Activated T-cell treated with anti-CD3 and anti-CD28 coated beads for 1 hour (primary cell): ENCODE data around the gene DLGAP3.
A peak's percentile ranks its signal among the peaks of the same experiment; 100 is the strongest.

Experiments
- DNase-seq: peaks from one replicate; pipeline ENCODE4 v3.0.0-alpha.2; 2020; ENCODE audit warnings: low read depth

Gene DLGAP3

DNA sequence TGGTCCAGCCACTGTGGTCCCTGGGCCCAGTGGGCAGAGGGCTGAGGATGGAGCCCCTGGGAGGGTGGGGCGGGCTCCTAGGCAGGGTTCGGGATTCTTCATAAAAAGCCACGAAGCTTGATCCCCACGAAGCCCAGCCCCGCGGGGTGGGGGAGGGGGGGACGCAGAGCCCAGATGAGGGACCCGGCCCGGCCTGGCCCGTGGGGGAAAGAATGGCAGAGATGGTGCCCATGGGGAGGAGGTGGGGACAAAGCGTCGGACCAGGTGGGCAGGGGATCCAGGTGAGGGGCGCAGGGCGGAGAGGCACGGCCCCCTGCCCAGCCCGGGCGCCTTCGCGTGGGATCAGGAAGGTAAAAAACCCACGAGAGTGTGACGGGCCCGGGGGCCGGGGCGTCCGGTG is 63.9 kb downstream of the DLGAP3 start:
- no peak for DNase-seq

DNA sequence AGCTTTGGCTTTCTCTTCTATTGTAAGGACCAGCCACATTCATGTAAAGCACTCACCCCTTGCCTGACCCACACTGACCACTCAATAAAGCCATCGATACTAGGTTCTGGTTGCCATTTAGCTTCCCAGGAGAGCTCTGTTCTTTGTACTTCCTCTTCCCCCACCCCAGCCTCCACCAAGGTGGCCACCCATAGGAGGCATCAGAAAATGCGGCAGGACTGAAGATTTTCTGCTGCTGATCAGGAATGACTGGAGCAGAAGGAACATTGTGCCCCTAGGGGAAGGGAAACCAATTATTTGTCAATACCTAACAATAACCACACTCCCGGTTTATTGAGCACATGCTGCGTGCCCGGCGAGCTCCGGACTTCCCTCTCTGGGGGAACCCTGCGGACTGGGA is 64.7 kb downstream of the DLGAP3 start:
- no peak for DNase-seq

DNA sequence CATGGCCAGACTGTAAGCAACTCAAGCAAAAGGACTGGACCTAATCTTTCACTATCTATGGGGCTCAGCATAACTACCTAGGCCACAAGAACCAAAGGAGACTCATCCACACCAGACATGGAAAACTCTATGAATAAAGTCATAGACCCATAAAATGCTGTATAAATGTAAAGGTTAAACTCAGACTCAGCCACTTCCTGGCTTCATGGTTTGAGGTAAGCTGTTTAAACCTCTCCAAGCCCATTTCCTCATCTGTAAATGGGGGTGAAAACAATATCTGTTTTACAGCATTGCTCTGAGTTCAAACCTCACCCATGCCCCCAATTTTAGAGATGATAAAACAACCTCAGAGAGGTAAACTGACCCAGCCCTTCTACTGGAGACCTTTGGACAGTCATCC is 65.9 kb downstream of the DLGAP3 start:
- DNase-seq = no peak

DNA sequence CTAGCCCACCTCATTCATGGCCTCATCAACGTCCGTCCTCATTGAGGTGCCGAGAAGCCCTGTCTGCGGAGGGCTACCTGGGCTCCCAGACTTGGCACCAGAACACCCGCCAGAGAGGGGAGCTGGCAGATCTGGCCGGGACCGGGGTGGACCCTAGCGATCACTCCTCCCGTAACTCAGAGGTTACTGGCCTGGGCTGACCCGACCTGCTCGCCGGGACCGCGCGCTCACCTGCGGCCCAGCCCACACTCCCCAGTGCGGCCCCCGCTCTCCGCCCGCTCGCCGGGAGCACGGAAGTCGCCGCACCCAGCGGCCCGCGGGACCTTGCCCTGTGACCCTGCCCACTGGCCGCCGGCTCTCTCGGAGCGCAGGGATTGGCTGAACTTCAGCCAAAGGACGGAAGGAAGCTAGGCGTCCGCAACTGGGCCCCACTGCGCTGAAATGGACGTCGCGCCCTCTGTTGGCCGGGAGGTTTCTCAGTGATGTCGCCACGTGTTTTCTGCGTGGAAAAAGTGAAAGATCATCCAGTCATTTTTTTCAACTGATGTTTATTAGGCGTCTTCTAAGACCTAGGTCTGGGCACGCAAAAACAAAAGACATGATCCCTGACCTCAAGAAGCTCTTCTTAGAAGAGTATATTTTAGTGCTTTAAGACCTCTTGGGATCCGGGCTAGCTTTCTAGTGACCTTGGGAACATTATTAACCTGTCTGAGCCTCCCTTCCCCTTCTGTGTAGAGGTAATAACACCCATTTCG is 69.8 kb downstream of the DLGAP3 start, which contains the start of gene SMIM12:
Gene SMIM12, minus strand, starts transcription at position 304 of the 755 bp plus-strand sequence. CDS start 3,772 bp downstream, outside the sequence.
- DNase-seq = peak; percentile 86

DNA sequence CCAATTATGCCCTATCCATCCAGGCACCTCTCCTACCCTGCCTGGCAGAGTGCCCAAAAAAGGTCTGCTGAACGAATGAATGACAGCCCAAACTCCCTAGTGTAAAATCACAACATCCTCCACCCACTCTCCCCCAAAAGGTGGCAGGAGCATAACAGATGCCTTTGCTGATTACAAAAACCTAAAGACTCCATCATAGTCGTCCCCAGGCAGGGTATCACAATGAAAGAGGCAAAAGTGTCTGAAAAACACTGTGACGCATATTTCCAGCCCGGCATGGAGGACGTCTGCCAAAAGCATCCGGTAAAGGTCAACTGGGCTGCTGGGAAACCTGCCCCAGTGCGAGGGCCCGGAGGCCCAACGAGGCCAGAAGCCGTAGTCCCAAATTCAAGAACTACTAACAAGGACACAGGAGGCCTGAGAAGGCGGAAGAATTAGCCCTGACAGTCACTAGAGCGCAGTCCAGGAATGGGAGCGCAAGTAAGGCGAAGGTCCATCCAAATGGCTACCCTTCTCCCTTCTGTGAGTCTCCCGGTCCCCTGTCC is 70.5 kb downstream of the DLGAP3 start:
- DNase-seq = no peak

DNA sequence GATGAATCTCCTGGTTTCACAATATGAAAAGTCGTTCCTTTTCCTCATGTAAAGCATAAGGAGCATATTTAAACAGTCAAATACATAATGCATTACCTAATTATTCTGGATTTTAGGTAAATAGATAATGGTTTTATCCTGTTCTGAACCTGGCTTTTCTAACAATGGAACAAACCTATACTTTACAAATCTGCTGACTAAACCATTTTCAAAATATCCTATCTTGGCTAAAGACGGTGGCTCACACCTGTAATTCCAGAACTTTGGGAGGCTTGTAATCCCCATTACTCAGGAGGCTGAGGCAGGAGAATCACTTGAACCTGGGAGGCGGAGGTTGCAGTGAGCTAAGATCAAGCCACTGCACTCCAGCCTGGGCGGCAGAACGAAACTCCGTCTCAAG is 72.8 kb downstream of the DLGAP3 start:
- no peak for DNase-seq

DNA sequence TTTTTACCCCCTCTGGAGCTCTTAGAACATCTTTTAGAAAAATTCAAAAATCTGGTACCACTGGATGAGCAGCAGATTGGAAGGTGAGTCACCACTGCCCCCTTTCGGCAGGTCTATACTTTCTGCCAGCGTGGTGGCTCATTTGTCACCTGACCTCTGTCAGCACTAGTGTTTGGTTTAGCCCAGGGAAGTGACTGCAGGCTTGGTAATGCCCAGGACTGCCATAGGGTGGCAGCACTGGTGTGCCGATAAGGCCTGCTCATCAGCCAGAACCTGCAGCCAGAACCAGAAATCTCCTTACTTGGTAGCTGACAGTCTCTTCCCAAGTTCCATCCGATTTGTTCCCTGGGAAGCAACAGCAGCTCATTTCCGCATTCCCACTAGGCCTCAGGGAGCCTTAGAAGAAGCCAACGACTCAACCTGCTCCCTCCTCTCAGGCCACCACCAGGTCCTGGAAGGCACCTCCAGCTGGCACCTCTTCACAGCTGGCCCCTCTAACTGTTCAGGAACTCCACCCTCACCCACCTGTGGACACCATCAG is 76.7 kb downstream of the DLGAP3 start:
- DNase-seq = peak; percentile 81

DNA sequence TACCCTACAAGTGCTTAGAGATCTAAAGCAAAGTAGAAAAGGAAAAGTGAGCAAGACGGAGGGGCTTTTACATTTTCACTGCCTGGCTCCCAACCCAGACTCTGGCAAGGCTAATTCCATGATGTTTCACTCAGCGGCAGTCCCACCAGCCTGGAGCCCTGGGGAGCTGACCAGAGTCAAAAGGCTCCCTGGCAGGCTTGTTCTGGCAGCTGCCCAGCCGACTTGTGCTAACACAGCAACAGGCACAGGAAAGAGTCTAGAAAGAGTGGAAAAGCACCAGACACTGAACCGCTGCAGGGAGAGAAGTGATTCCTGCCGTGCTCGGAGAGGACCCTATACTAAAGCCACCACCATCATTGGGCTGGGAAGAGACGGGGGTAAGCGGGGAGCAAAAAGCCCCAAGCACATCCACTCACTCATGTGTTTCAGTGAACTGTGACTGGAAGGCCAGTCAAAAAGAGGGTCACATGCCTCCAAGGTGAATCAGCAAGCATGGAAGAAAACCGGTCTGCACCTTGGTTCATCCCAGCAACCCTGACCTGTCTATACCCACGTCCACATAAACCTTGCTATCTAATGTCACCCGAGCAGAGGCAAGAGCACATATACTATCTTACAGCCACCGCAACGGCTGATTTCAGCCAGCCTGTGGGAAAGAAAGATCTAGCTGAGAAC is 77.9 kb downstream of the DLGAP3 start:
- DNase-seq = no peak

DNA sequence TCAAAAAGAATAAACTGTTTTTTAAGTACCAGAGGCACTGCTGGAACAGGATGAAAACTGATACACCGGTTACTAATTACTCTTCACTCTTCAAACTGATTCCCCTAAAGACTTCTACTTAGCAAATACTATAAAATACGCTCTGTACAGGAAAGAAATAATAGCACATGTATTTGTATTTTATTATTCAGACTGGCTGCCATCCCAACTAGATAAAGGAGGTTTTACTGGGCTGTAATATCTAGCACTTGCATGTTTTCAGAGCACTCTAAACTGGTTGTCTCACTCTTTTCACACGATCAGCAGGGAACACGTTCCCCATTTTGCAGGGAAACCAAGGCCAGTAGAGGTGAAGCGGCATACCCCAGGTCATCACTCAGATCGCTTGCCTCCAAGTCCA is 79.1 kb downstream of the DLGAP3 start:
- DNase-seq = no peak

DNA sequence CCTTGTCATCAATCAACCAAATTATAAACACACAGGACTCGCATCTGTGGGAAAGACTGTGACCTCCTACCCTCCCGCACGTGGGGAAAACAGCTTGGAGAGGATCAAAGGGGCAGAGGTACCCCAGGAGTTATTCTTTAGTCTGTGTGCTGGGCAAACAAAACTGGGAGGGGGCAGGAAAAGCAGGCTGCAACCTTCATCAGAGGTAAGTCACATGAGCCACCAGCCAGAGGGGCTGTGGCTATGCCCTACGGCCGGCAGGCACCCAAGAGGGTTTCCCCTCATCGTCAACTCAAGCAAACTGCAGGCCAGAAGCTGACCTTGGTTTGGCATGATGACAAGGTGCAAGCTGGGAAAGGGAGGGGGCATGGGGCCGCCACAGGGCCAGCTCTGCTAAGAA is 82.4 kb downstream of the DLGAP3 start:
- no peak for DNase-seq

DNA sequence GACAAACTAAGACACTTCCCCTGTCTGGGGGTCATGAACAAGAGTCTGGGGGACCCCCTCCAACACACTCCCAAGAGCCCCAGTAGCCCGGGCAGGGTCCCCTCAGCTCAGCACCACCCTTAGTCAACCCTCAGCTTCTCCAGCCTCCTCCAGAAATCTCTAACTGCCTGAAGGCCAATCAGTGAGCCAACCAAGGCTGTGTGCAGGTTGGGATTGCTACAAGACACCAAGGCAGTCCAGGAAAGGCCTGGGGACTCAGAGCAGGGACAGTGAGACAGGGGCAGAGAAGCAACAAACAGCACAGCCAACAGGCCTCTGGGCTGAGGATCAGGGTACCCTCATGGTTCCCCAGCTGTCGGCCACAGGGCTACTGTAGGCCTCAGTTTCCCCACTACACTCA is 83.2 kb downstream of the DLGAP3 start:
- DNase-seq = no peak

DNA sequence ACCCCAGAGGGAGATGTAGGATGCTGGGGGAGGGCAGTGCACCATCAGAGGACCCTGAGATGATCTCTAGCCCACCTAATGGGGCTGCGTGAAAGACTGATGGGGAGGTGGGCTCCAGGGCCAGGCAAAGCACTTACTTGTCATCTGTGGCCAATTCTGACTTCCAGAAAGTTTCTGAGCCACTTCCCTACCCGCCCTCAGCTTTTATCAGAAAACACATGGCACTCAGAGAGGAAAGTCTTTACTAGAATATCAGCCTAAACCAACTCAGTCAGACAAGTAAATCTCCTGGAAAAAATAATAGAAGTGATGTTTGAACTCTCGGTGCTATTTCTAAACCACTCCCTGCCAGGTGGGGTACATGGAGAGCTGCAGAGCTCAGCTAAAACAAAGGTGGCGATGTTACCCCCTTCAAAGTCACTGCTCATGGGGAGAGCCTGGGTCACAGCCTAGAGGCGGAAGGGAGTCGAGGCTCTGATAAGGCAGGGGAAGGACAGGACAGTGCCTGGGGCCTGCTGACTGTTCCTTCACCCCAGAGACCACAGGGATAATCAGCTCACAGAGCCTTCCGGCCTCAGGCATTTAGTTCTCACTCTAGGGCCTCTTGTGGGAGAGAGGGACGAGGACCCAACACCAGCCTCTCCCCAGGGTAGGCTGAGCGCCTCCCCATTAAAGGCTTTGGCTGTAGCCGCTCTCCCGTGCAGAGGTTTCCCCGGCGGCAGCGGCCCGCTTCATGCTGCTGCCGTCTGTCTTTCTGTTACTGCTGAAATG is 84.1 kb downstream of the DLGAP3 start:
- no peak for DNase-seq

DNA sequence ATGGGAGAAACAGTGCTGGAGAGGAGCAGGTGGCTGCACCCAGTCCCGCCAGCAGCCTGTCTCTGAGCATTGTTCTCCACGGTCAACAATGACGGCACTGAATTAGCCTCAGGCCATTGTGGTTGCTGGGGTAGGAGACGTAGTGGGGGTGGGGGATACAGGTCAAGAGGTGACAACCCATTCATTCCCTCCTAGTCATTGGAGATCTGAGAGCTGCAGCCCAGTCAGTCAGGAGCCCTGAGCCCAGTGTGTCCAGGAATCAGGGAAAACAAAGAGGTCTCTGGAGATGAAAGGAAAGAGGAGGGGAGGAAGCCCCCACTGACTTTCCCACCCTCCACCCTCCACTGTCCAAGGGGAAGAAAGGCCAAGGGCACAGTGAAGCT is 85.2 kb downstream of the DLGAP3 start:
- no peak for DNase-seq

DNA sequence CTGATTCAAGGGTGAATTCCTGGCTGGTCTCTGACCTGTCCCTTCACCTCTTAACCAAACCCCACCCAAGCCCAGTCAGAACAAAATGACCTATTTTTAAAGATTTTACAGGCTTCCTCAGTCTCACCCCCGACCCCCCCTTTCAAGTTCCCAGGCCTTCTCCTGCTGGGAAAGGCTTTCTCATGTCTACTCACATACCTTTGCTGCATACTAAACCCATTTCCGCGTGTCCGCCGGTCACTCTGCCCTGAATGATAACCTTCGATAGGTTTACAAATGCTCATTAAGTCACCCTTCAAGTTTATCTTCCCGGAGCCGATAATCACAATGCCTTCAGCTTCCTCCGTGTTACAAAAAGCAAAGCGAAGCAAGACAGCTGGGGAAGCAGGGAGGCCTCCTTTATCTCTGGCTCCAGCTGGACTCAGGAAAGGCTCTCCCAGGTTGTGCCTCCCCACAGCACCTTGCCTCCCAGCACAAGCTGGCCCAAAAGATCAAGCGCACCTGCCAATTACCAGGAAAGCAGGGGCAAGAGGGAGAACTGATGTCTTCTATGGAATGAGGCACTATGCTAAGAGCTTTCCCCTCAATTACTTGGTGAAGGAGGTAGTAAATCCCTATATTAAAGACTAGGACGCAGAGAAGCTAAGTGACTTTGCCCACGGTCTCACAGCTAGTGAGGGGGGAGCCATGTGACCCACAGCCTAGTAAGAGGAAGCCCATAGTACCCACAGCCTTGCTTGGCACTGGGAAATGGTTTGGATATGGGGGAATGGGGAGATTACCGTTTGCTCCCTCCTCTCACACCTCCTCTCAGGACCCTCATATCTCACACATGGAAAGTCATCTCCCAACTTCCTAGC is 85.8 kb downstream of the DLGAP3 start:
- DNase-seq = no peak

DNA sequence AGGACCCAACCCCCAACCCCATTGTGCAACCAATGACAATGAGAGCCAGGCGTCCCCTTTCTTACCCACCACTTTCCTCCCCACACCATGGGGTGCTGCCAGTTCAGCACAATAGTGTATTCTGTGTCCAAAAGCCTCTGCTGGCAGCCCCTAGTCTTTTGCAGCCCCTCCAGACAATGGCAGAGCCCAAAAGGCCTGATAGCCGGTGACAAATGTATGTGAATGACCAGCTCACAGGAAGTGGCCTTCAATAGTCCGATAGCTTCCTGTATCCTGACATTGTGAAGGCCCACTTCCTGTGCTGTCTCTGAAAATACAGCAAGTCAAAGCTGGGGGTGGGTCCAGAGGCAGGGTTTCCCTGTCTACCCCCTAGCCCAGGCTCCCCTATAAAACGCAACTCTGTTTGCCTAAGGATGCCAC is 86.5 kb downstream of the DLGAP3 start:
- no peak for DNase-seq

DNA sequence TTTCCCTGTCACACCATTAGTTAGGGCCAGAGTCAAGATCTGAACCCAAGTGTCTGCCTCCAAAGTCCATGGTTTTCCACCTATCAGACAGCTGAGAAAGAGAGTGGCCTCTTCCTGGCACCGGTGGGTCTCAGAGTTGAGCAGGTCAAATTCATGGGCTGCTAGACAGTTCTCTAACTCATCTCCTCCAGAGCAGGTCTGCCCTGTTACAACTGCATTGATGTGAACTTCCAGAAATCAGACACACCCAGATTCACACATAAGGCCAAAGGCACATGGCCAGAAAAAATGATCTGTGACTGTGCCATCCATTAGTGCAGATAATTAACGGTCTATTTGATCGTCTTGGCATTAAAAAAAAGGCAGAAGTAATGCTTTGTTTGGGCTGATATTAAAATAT is 87.4 kb downstream of the DLGAP3 start:
- no peak for DNase-seq

DNA sequence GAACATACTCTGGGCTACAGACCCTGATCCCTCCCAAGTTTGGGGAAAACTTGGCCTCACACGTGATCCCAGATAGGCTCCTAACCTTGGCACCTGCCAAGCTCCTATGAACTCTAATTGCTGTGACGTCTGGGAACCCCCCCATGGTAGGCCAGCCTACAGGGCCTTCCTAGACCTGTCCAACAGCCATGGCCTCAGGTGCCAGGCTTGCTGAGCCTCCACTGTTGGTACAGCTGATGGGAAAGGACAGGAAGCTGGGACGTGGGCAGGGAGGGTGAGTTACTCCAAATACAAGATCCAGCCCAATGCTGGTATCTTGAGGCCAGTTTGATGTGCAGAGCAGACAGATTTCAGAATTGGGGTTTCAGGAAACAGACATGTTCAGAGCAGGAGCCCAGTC is 89.0 kb downstream of the DLGAP3 start:
- no peak for DNase-seq

DNA sequence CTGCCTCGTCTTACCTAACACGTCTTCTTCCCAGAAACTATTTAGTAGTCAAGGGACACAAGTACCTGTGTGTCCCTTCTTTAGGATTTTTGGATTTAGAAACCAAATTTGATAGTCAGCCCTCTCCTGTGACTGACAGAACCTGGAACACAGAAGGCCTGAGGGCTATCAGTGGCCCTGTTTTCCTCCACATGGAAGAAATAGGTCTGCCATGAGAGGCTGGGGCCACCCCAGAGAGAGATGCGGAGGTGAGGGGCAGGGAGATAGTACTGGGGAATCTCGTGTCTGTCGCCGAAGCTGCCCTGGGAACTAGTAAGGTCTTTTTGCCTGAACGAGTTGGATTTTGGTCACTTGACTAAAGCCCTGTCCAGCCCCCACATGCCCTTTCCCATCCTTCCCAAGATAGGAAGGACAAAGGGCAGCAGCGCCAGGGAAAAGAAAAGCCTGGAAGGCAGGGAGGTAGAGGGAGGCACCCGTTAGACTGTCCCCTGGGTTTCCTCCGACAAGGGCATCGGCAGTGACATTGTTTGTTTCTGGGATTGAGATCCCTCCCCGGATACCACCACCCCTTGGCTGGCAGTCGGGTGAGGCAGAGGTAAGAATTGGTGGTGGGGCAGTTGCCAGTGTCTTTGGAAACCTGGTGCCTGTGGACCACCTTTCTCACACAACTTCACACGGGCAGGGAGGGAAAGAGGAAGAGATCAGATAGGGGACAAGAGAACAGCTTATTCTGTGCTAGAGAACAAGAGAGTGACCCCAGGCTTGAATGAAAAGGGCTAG is 89.7 kb downstream of the DLGAP3 start:
- DNase-seq = no peak

DNA sequence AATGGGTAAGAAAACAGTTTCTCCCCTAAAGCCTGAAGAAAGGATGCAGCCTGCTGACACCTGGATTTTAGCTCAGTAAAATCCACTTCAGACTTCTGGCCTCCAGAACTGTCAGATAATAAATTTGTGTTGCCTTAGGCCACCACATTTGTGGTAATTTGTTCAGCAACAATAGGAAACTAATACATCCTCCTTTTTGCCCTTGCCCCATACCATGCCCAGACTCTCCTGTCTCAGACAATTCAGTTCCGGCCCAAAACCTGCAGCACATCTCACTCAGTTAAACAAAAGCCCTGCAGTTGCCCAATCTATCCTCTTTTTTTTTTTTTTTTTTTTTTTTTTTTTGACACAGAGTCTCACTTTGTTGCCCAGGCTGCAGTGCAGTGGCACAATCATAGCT is 95.7 kb downstream of the DLGAP3 start:
- DNase-seq = no peak

DNA sequence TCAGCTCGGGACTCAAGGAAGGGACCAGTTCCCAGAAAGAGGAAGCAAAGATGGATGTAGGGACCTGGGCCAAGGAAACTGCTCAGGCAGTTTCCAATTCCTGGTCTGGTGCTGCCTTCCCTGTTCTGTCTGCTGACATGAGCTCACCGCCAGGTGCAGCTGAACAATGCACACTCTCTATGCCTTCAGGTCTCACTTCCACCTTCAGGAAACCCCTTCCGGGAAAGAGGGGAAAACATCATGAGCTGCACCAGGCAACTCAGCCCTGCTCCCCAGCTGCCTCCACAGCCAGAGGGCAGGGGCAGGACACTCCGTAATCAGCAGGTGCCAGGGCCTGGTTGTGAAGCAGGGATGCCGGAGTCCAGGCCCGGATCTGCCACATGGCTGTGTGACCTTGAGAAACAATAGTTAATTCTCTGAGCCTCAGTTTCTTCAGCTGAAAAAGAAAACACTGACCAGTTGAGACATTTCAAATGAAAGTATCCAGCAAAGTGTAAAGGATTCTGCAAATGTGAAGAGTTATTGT is 97.7 kb downstream of the DLGAP3 start:
- DNase-seq = no peak
